Activated CD8-positive, alpha-beta T cell treated with anti-CD3 and anti-CD28 coated beads for 36 hours (primary cell): ENCODE data around the gene XDH. TPM values are rescaled to one million over a fixed set of nuclear protein-coding genes. Genes with fewer than 3 reads are reported as not detected.

Source experiments
- ATAC-seq: fragments of 200-7000 bp; cut with Tn5 transposase; one replicate; pipeline ENCODE4 v1.10.0; 2021; ENCODE audit warnings: mild to moderate bottlenecking, moderate library complexity
- CTCF ChIA-PET: fragments of 350-600 bp; sonication (Branson Sonifier 250); formaldehyde crosslinking; loops from one replicate; lab custom pipeline; 2021; ENCODE audit warnings: antibody characterized with exemption; lab: Charles Lee
- POLR2A ChIA-PET: fragments of 350-600 bp; sonication (Branson Sonifier 250); formaldehyde crosslinking; loops from one replicate; lab custom pipeline; 2021; ENCODE audit warnings: antibody characterized with exemption; lab: Charles Lee
- DNase-seq: peaks from one replicate; pipeline ENCODE4 v3.0.0-alpha.2; 2020
- H3K27ac Mint-ChIP-seq: one replicate; pipeline ENCODE4 v1.8.0; 2021; ENCODE audit warnings: mild to moderate bottlenecking, mixed read lengths
- H3K27me3 Mint-ChIP-seq: one replicate; pipeline ENCODE4 v1.8.0; 2021; ENCODE audit warnings: mixed read lengths
- H3K36me3 Mint-ChIP-seq: one replicate; pipeline ENCODE4 v1.8.0; 2021; ENCODE audit warnings: low read depth, mixed read lengths
- H3K4me1 Mint-ChIP-seq: one replicate; pipeline ENCODE4 v1.8.0; 2021; ENCODE audit warnings: low read depth, mixed read lengths
- H3K4me3 Mint-ChIP-seq: one replicate; pipeline ENCODE4 v1.8.0; 2021; ENCODE audit warnings: mild to moderate bottlenecking, moderate library complexity, mixed read lengths
- H3K9me3 Mint-ChIP-seq: one replicate; pipeline ENCODE4 v1.8.0; 2021; ENCODE audit warnings: mixed read lengths
- intact Hi-C: fragments of 100-400 bp; cut with micrococcal nuclease; formaldehyde crosslinking; loops from one replicate; pipeline ENCODE4 v1.10.0; 2022
- total RNA-seq, 2 experiments: library from RNA; stranded (reverse); gene quantifications; one replicate each; pipeline ENCODE4 v1.2.3, GENCODE V29; 2021
- TF ChIP-seq, protein P1 (sequence below): fragments of 200-600 bp; IDR thresholded peaks from one replicate; pipeline ENCODE4 v1.8.0; 2022; ENCODE audit warnings: antibody characterized with exemption, mild to moderate bottlenecking

Gene XDH
- total RNA-seq, 2 experiments from 2014 or later: 0.16 TPM; not detected in 1

DNA sequence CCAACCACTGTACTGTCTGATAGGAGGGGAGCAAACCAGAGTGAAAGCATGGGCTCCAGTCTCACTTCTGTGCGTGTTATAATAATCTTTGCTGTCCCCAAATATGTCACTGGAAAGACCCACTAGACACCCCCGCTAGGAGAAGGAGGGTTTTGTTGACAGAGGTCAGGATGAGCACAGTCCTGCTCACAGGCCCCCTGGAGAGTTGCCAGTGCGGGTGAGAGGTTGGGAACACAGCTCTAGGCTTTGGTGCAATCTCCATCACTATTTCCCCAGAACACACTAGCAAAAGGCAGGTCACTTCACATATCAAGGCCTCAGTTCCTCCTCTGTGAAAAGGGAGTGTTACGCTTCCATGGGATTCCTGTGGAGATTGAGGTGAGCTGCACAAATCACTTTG, 9.7 kb downstream of the XDH start:
- intact Hi-C loops: no loop called here
- Mint-ChIP-seq H3K4me3 (no peak overlapping the region), H3K36me3 (no peaks in the 10 kb centered on the region), H3K9me3 (no peaks in the 10 kb centered on the region), H3K27me3 (peaks cover 5% of the 10 kb centered on the region), H3K27ac (no peak overlapping the region), H3K4me1 (no peaks in the 10 kb centered on the region)
- CTCF ChIA-PET: interaction anchor here (1.2 to 1.9 kb wide), 2 partner anchors 10 to 13 kb away, joined by 3 to 4 read pairs; no protein-coding TSS in a partner anchor
- POLR2A ChIA-PET: no interaction called here
- TF ChIP-seq, protein P1, sequence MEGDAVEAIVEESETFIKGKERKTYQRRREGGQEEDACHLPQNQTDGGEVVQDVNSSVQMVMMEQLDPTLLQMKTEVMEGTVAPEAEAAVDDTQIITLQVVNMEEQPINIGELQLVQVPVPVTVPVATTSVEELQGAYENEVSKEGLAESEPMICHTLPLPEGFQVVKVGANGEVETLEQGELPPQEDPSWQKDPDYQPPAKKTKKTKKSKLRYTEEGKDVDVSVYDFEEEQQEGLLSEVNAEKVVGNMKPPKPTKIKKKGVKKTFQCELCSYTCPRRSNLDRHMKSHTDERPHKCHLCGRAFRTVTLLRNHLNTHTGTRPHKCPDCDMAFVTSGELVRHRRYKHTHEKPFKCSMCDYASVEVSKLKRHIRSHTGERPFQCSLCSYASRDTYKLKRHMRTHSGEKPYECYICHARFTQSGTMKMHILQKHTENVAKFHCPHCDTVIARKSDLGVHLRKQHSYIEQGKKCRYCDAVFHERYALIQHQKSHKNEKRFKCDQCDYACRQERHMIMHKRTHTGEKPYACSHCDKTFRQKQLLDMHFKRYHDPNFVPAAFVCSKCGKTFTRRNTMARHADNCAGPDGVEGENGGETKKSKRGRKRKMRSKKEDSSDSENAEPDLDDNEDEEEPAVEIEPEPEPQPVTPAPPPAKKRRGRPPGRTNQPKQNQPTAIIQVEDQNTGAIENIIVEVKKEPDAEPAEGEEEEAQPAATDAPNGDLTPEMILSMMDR: no peak
- DNase-seq (no peak), ATAC-seq (no peak)

DNA sequence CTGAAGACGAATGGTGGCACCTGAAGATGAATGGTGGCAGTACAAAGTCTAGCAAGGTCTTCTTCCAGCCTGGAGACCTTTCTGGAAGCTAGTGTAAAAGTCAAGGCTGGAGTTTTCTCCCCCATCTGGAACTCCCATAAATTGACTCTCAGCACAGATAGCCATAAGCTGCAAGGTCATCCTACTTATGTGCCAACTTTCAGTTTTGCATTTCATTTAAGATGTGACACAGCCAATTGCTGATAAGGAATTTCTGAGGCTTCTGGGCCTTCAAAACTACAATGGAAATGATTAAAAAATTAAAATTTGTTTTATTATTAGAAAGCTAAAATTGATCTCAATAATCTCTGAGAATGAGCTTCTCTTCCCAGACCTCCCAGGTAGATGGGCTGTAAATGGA, 10.2 kb downstream of the XDH start:
- Mint-ChIP-seq H3K4me1 (no peaks in the 10 kb centered on the region), H3K27ac (no peak overlapping the region), H3K36me3 (no peaks in the 10 kb centered on the region), H3K9me3 (no peaks in the 10 kb centered on the region), H3K27me3 (peaks cover 5% of the 10 kb centered on the region), H3K4me3 (no peak overlapping the region)
- ChIA-PET CTCF (interaction anchor here (1.2 to 1.9 kb wide), 2 partner anchors 9 to 12 kb away, joined by 3 to 4 read pairs; no protein-coding TSS in a partner anchor), POLR2A (no interaction called here)
- DNase-seq (no peak), ATAC-seq (no peak)
- intact Hi-C loops: no loop called here
- TF ChIP-seq, protein P1: no peak

DNA sequence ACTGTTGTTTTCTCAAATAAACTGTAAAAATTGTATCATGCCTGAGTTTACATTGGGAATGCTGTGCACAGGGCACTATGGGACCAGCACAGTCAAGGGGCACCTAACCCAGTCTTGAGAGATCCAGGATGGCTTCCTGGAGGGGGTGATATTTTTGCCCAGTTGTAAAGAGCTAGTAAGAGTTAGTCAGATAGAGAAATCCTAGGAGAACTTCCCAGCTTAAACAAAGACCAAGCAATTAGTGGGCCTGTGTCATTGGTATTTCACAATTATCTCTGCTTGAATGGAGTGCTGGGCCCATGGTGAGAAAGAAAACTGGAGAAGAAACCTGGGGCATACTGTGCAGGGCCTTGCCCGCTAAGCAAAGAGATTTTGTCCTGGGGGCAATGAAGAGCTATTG, 12.2 kb downstream of the XDH start:
- no peak for DNase-seq
- H3K4me1 Mint-ChIP-seq: no peaks in the 10 kb centered on the region
- intact Hi-C loops: no loop called here
- POLR2A ChIA-PET: no interaction called here
- no peaks in the 10 kb centered on the region for H3K9me3 Mint-ChIP-seq
- no peak overlapping the region for H3K4me3 Mint-ChIP-seq
- ATAC-seq: no peak
- TF ChIP-seq, protein P1: no peak
- H3K27ac Mint-ChIP-seq: no peak overlapping the region
- no peaks in the 10 kb centered on the region for H3K27me3 Mint-ChIP-seq
- CTCF ChIA-PET: no interaction called here
- no peaks in the 10 kb centered on the region for H3K36me3 Mint-ChIP-seq

DNA sequence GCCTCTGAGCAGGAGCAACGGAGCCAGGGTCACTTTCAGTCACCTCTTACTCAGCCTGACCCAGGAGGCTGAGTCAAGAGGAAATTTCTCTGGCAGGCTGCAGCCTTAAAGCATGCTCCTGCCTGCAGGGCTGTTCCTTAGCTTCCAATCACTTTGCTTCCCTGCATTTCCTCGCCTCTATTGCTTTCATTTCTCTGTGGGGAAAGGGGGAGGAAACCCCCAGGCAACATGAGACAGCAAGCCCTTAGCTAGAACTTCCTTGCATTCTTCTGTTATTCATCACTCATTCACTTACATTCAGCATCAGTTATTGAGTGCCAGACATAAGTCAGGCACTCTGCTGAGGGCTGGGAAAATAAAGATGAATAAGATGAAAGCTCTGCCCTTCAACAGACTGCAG, 13.0 kb downstream of the XDH start:
- H3K4me1 Mint-ChIP-seq: no peaks in the 10 kb centered on the region
- DNase-seq (no peak), ATAC-seq (no peak)
- no peaks in the 10 kb centered on the region for H3K9me3 Mint-ChIP-seq
- POLR2A ChIA-PET: no interaction called here
- TF ChIP-seq, protein P1: no peak
- H3K27ac Mint-ChIP-seq: no peak overlapping the region
- no peaks in the 10 kb centered on the region for H3K36me3 Mint-ChIP-seq
- CTCF ChIA-PET: no interaction called here
- H3K27me3 Mint-ChIP-seq: peaks cover 1% of the 10 kb centered on the region
- no peak overlapping the region for H3K4me3 Mint-ChIP-seq
- intact Hi-C loops: no loop called here

DNA sequence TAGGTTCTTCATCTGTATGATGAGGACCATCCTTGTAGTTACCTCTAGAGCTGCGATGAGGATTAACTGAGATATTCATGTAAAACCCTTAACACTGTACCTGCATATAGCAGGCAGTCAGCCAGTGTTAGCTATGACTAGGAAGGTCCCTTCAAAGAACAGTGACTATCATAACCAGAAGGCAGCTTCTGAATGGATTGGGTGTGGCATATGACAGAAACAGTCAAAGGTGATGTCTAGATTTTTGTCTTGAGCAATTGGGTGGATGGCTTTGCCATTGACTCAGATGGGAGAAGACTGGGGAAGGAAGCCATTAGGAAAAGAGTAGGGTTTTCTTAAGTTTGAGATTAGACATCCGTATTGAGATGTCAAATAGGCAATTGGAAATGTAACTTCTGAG, 15.7 kb downstream of the XDH start:
- H3K36me3 Mint-ChIP-seq: no peaks in the 10 kb centered on the region
- H3K27me3 Mint-ChIP-seq: peaks cover 8% of the 10 kb centered on the region
- H3K4me3 Mint-ChIP-seq: no peak overlapping the region
- CTCF ChIA-PET: no interaction called here
- POLR2A ChIA-PET: no interaction called here
- H3K4me1 Mint-ChIP-seq: no peaks in the 10 kb centered on the region
- H3K27ac Mint-ChIP-seq: no peak overlapping the region
- no peaks in the 10 kb centered on the region for H3K9me3 Mint-ChIP-seq
- intact Hi-C loops: no loop called here
- TF ChIP-seq, protein P1: no peak
- no peak for ATAC-seq
- no peak for DNase-seq
